Bronchial epithelial cell (primary cell): ENCODE data around the gene PXDN. TPM values are rescaled to one million over a fixed set of nuclear protein-coding genes. Genes with fewer than 3 reads are reported as not detected.

Experiments used
- DNase-seq: peaks from one replicate; pipeline ENCODE4 v3.0.0-alpha.2; 2010; ENCODE audit warnings: low read depth
- FAIRE-seq: peaks from 2 replicates; lab custom pipeline; 2011; peaks lifted over from hg19 to GRCh38; lab: Jason Lieb, UNC
- H3K27me3 ChIP-seq: 2 replicates; pipeline ENCODE4 v1.5.1; 2011; ENCODE audit warnings: low read length; ENCODE audit not compliant: control insufficient read depth, insufficient read depth
- H3K36me3 ChIP-seq: 2 replicates; pipeline ENCODE4 v1.5.1; 2011; ENCODE audit warnings: low read length; ENCODE audit not compliant: control insufficient read depth, insufficient read depth
- H3K4me3 ChIP-seq: 2 replicates; pipeline ENCODE4 v1.5.1; 2011; ENCODE audit warnings: mild to moderate bottlenecking, low read depth, low read length, control low read depth
- total RNA-seq: library from RNA; depleted of rRNA; stranded (reverse); fragments of >200 nt; gene quantifications from 2 replicates; pipeline ENCODE4 v1.2.1, GENCODE V29; 2014
- TF ChIP-seq, protein P1 (sequence below): IDR thresholded peaks from 2 replicates; pipeline ENCODE4 v1.5.1; 2011; ENCODE audit warnings: mild to moderate bottlenecking, moderate library complexity, low read length, control low read depth, inconsistent platforms; ENCODE audit not compliant: insufficient read depth, severe bottlenecking

The PXDN gene
- total RNA-seq, 1 donor from 2014 or later, result 34.0 TPM

DNA sequence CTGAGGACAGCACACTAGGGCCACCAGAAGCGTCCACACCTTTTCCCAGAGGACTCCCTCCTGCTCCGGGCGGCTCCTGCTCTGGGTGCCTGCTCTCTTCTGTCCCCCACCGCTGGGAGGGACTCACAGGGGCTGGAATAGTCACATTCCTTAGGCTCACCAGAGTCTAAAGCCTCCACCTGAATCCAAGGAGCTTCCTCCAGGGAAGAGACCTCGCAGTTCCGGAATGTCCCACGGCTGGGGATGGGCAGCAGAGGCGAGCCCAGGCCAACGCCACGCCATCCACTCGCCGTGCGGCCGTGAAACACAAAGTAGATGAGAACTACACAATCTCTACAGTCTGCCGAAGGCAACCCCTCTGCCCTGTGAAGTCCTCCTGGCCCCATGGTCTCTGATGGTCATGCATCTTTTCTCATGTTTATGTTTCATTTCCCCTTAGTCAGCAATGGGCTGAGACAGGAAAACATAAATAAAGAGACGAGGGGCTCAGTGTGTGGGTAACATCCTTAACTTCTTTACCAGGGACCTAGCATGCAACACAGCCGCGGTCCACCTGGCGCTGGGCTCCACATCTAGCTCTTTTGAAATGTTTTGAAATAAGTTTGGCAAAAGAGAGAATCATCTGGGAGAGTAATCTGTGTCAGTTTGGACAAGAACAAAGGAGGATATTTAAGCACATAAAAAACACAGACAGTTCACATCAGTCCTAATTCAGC is 98.4 kb downstream of the PXDN start:
- TF ChIP-seq, protein P1, sequence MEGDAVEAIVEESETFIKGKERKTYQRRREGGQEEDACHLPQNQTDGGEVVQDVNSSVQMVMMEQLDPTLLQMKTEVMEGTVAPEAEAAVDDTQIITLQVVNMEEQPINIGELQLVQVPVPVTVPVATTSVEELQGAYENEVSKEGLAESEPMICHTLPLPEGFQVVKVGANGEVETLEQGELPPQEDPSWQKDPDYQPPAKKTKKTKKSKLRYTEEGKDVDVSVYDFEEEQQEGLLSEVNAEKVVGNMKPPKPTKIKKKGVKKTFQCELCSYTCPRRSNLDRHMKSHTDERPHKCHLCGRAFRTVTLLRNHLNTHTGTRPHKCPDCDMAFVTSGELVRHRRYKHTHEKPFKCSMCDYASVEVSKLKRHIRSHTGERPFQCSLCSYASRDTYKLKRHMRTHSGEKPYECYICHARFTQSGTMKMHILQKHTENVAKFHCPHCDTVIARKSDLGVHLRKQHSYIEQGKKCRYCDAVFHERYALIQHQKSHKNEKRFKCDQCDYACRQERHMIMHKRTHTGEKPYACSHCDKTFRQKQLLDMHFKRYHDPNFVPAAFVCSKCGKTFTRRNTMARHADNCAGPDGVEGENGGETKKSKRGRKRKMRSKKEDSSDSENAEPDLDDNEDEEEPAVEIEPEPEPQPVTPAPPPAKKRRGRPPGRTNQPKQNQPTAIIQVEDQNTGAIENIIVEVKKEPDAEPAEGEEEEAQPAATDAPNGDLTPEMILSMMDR, result no peak
- Histone ChIP-seq H3K36me3 (peaks cover 12% of the 10 kb centered on the region), H3K4me3 (no peak overlapping the region), H3K27me3 (no peaks in the 10 kb centered on the region)
- no peak for FAIRE-seq
- DNase-seq, result no peak

DNA sequence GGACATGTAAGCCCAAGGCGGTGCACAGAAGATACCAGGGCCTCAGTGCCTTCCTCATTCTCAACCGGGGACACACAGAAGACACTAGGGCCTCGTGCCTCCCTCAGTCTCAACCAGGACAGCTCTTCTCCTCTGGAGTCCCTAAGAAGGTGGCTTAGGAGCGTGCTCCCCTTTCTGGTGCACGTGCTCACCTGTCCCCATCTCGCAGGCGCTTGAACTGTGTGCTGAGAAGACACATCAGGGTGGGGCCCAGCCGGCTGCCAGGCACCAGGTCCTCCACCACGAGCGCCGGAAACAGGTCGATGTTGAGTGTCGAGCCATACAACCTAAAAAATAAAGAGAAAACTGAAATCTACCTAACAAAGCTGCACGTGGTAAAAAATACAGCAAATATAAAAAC is 99.9 kb downstream of the PXDN start:
- TF ChIP-seq, protein P1, result no peak
- Histone ChIP-seq H3K36me3 (peaks cover 9% of the 10 kb centered on the region), H3K27me3 (no peaks in the 10 kb centered on the region), H3K4me3 (no peak overlapping the region)
- FAIRE-seq (no peak), DNase-seq (no peak)

DNA sequence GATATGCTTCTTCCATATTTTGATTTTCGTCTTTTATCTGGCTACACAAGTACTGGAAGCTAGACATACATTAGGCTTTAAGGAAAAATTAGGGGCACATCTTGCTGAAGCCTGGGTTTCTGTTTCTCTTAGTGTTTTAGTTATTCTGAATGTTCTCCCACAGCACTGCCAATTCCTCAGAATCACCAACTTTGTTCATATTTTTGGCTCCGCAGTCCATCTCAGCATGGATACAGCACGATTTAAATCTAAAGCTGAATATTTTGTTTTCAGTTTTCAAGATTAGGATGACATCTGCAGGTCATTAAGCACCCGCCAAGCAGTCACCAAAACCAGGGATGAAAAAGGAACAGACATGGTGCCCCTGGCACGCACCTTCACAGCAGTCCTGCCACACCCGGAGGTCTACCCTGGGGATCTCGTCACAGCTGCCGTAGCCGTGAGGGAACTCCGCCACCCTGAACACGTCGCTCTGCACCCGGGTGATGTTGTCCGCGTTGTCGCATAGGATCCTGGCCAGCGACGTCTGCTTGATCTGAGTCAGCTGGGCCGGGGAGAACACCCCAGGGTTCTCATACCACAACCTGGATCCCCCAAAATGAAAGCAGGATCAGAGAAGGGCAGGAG is 101.2 kb downstream of the PXDN start:
- DNase-seq (no peak), FAIRE-seq (no peak)
- peaks cover 3% of the 10 kb centered on the region for H3K36me3 ChIP-seq
- TF ChIP-seq, protein P1, result no peak
- no peak overlapping the region for H3K4me3 ChIP-seq
- no peaks in the 10 kb centered on the region for H3K27me3 ChIP-seq

DNA sequence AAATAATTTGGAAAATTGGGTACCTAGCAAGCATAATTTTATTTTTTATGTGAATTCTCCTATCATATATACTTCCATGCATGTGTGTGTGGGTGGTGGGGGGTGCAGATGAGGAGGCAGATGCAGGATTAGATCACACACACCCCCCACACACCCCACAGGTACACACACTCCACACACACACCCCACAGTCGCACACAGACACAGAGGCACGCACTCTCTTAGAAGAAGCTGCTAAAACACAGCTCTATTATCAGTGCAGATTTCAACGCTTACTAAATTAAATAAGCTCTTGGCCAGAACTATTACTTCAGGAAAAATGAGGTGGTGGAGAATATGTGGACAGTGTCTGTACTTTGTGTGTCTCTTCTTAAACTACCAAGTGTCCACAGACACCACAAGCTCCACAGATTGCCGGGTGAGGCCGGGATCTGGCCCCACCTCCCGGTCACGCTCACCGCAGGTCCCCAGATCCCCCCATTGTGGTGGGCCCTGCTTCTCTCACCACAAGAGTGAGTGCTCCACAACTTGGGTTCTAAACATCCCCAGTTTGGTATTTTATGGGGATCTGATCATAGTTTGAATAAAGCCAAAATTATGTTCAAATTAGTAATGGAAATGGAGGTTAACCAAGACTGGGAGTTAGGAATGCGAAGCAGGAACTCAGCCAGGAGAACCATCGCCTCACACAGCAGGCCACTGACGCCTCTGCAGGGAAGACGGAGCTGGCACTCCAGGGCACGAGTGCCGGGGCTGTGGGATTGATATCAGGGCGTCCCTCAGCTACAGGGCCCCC is 102.1 kb downstream of the PXDN start:
- Histone ChIP-seq H3K4me3 (no peak overlapping the region), H3K36me3 (peaks cover under 1% of the 10 kb centered on the region), H3K27me3 (no peaks in the 10 kb centered on the region)
- DNase-seq (no peak), FAIRE-seq (no peak)
- TF ChIP-seq, protein P1, result no peak

DNA sequence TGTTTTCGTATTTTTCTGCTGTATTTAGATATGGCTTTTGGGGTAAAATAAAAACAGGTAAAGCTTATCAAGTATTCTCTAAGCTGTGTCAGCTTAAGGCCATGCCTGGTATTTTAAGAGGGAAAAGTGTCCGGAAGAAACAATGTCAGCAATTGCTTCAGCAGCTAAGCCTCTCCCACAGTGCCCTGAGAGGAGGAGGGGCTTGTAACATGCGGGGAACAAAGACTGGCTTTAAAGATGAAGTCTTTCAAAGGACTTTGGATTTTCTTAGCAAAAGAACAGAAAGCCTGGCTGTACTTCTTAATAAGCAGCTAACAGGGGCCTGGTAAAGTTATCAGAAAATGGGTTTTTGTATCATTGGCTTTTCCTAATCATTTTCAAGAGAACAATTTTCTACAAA is 102.8 kb downstream of the PXDN start:
- FAIRE-seq (no peak), DNase-seq (no peak)
- TF ChIP-seq, protein P1, result no peak
- Histone ChIP-seq H3K4me3 (no peak overlapping the region), H3K36me3 (no peaks in the 10 kb centered on the region), H3K27me3 (no peaks in the 10 kb centered on the region)
